Panc1 (cell line): ENCODE data around the gene ABTB2. TPM values are rescaled to one million over a fixed set of nuclear protein-coding genes. Genes with fewer than 3 reads are reported as not detected.

ENCODE experiments used
- ATAC-seq: fragments of 200-7000 bp; cut with Tn5 transposase; 2 replicates; pipeline ENCODE4 v1.9.1; 2020; ENCODE audit warnings: mild to moderate bottlenecking, moderate library complexity
- BruUV-seq: library from RNA; stranded (reverse); fragments of 400-500 nt; replicated peaks from 2 replicates; lab custom pipeline; 2021; lab: Mats Ljungman, UMichigan
- CTCF ChIA-PET: fragments of 300-600 bp; sonication (Branson Sonifier 250); formaldehyde crosslinking; loops from one replicate; lab custom pipeline; 2022; ENCODE audit warnings: antibody characterized with exemption; lab: Charles Lee
- POLR2A ChIA-PET: fragments of 300-600 bp; sonication (Branson Sonifier 250); formaldehyde crosslinking; loops from one replicate; lab custom pipeline; 2022; ENCODE audit warnings: antibody characterized with exemption; lab: Charles Lee
- DNase-seq: peaks from one replicate; pipeline ENCODE4 v3.0.0-alpha.2; 2010; ENCODE audit warnings: low read depth, low spot score
- H3K27ac ChIP-seq: 2 replicates; pipeline ENCODE4 v1.5.1; 2011; ENCODE audit warnings: mild to moderate bottlenecking, low read length, inconsistent platforms
- H3K27me3 ChIP-seq: fragments of 200-500 bp; sonication (Bioruptor generic); 2 replicates; pipeline ENCODE4 v1.6.0; 2014; ENCODE audit warnings: low read length, inconsistent platforms; ENCODE audit not compliant: control insufficient read depth, insufficient read depth
- H3K36me3 ChIP-seq: fragments of 200-500 bp; sonication (Bioruptor generic); 2 replicates; pipeline ENCODE4 v1.5.1; 2014; ENCODE audit warnings: inconsistent platforms, mild to moderate bottlenecking, low read length, moderate library complexity; ENCODE audit not compliant: control insufficient read depth, insufficient read depth
- H3K4me1 ChIP-seq: 2 replicates; pipeline ENCODE4 v1.5.1; 2011; ENCODE audit warnings: inconsistent platforms, mild to moderate bottlenecking, low read length, moderate library complexity; ENCODE audit not compliant: control insufficient read depth, insufficient read depth
- H3K4me3 ChIP-seq, 2 experiments: 2 replicates each; pipeline ENCODE4 v1.5.1; 2011 to 2012; ENCODE audit warnings: low read depth in 2 of 2, low read length in 2 of 2, mild to moderate bottlenecking in 2 of 2, inconsistent platforms in 1 of 2, moderate library complexity in 1 of 2
- H3K9me3 ChIP-seq: fragments of 200-500 bp; sonication (Bioruptor generic); 2 replicates; pipeline ENCODE4 v1.5.1; 2014; ENCODE audit warnings: low read depth, mild to moderate bottlenecking, inconsistent platforms, low read length, moderate library complexity; ENCODE audit not compliant: control insufficient read depth, insufficient read depth
- CTCF ChIP-seq: fragments of 450-650 bp; IDR thresholded peaks from 2 replicates; pipeline ENCODE4 v1.5.1; 2017; ENCODE audit warnings: mild to moderate bottlenecking
- POLR2AphosphoS5 ChIP-seq: IDR thresholded peaks from 2 replicates; pipeline ENCODE4 v1.6.1; 2012; ENCODE audit warnings: mild to moderate bottlenecking, low read depth, low read length, moderate library complexity
- REST ChIP-seq, 2 experiments: IDR thresholded peaks; 2 replicates each; pipeline ENCODE4 v1.6.1; 2011 to 2012; ENCODE audit warnings: low read depth in 2 of 2, control low read depth in 1 of 2, low read length in 1 of 2, mild to moderate bottlenecking in 1 of 2, moderate library complexity in 1 of 2; ENCODE audit not compliant: insufficient read depth in 1 of 2
- SIN3A ChIP-seq: IDR thresholded peaks from 2 replicates; pipeline ENCODE4 v1.6.1; 2012; ENCODE audit warnings: low read depth, mild to moderate bottlenecking, low read length, moderate library complexity, borderline replicate concordance; ENCODE audit not compliant: insufficient read depth
- TCF7L2 ChIP-seq: IDR thresholded peaks from 2 replicates; pipeline ENCODE4 v1.6.1; 2011; ENCODE audit warnings: mild to moderate bottlenecking, low read depth, low read length, inconsistent platforms
- in situ Hi-C: cut with HindIII; loops from 2 replicates; pipeline ENCODE4 v1.10.0; 2016; ENCODE audit warnings: low sequenced_read_pairs, low pct_unique_long_range_greater_than_20kb
- intact Hi-C: fragments of 100-400 bp; cut with micrococcal nuclease; formaldehyde crosslinking; loops from one replicate; pipeline ENCODE4 v1.10.0; 2022; ENCODE audit not compliant: unreplicated experiment
- total RNA-seq: library from RNA; stranded (reverse); gene quantifications from one replicate; pipeline ENCODE4 v1.2.1, GENCODE V29; 2021; ENCODE audit not compliant: unreplicated experiment

ABTB2 gene
- total RNA-seq, 1 experiment from 2014 or later = 22.7 TPM

GRCh38 chr11:34132261-34132965, 225.4 kb downstream of the ABTB2 start:
- BruUV-seq = no TSS peak
- no peaks in the 10 kb centered on the region for H3K27me3 ChIP-seq
- H3K9me3 ChIP-seq = no peaks in the 10 kb centered on the region
- in situ Hi-C loops (no loop called here), intact Hi-C loops (no loop called here)
- CTCF ChIA-PET = no interaction called here
- peaks cover 40% of the 10 kb centered on the region for H3K36me3 ChIP-seq
- no peaks in the 10 kb centered on the region for H3K4me1 ChIP-seq
- no peak for ATAC-seq
- TF ChIP-seq TCF7L2 (no peak), CTCF (no peak), SIN3A (no peak), POLR2AphosphoS5 (no peak), REST (IDR thresholded peaks at IDR 0.05; ENCODE audit: insufficient read depth in 1 of 2, low read depth in 2 of 2, low read length in 1 of 2) (no peak)
- DNase-seq = no peak
- H3K4me3 ChIP-seq = no peak overlapping the region
- no peak overlapping the region for H3K27ac ChIP-seq
- POLR2A ChIA-PET = no interaction called here

GRCh38 chr11:34128824-34129223, 229.0 kb downstream of the ABTB2 start:
- Histone ChIP-seq H3K4me3 (no peak overlapping the region), H3K36me3 (peaks cover 47% of the 10 kb centered on the region), H3K9me3 (no peaks in the 10 kb centered on the region), H3K4me1 (no peaks in the 10 kb centered on the region), H3K27ac (no peak overlapping the region), H3K27me3 (no peaks in the 10 kb centered on the region)
- POLR2A ChIA-PET = no interaction called here
- DNase-seq (no peak), ATAC-seq (no peak)
- in situ Hi-C loops (no loop called here), intact Hi-C loops (no loop called here)
- CTCF ChIA-PET = no interaction called here
- TF ChIP-seq TCF7L2 (no peak), CTCF (no peak), POLR2AphosphoS5 (no peak), SIN3A (no peak), REST (IDR thresholded peaks at IDR 0.05; ENCODE audit: insufficient read depth in 1 of 2, low read depth in 2 of 2, low read length in 1 of 2) (no peak)
- BruUV-seq = no TSS peak
